LNCaP clone FGC (cell line): ENCODE results near the gene FRMD4A.
"Not testable (repeated sequence)": the region's sequence is repeated elsewhere in the genome, so short reads cannot be mapped to it uniquely, and the experiment has no call there.

Source experiments
- DNase-seq: peaks from one replicate; pipeline ENCODE4 v3.0.0-alpha.2; 2011; ENCODE audit warnings: low read depth
- H3K4me3 ChIP-seq: 2 replicates; pipeline ENCODE4 v1.5.1; 2011; ENCODE audit warnings: mild to moderate bottlenecking, low read depth, low read length, control low read depth
- TF ChIP-seq, protein P1 (sequence below): IDR thresholded peaks from 2 replicates; pipeline ENCODE4 v1.5.1; 2012; ENCODE audit warnings: mild to moderate bottlenecking; ENCODE audit not compliant: control insufficient read depth, insufficient read depth; ENCODE audit errors: extremely low read depth

Gene FRMD4A

DNA sequence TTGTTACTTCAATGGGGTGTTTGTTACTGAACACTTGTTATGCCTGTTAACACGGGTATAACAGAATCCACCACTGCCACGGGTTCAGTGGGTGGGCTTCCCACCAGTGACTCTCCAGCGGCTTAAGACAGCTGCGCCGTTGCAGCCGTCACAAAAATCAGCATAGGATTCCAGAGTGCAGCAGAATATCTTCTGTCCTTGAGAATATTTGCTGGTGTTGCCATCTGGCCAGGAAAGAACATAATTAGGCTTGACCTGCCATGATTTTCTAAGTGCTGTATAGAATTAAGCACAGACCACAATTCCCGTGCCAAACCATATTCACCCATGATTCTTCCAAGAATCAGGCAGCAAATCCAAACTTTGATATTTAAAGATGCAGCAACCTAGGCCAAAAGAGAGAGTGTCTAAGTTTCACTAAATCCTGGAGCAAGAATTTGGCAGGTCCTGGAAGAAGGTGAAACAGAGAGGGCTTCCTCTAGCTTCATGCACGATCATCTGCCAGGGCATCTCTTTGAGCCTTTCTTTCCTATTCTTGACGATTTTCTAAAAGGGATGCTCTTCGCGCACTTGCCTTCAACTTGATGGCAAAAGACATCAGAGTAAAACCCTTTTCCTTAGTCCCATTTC lies 95.0 kb downstream of the FRMD4A start:
- DNase-seq, result no peak
- TF ChIP-seq, protein P1, sequence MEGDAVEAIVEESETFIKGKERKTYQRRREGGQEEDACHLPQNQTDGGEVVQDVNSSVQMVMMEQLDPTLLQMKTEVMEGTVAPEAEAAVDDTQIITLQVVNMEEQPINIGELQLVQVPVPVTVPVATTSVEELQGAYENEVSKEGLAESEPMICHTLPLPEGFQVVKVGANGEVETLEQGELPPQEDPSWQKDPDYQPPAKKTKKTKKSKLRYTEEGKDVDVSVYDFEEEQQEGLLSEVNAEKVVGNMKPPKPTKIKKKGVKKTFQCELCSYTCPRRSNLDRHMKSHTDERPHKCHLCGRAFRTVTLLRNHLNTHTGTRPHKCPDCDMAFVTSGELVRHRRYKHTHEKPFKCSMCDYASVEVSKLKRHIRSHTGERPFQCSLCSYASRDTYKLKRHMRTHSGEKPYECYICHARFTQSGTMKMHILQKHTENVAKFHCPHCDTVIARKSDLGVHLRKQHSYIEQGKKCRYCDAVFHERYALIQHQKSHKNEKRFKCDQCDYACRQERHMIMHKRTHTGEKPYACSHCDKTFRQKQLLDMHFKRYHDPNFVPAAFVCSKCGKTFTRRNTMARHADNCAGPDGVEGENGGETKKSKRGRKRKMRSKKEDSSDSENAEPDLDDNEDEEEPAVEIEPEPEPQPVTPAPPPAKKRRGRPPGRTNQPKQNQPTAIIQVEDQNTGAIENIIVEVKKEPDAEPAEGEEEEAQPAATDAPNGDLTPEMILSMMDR, result no peak
- no peak overlapping the region for H3K4me3 ChIP-seq

DNA sequence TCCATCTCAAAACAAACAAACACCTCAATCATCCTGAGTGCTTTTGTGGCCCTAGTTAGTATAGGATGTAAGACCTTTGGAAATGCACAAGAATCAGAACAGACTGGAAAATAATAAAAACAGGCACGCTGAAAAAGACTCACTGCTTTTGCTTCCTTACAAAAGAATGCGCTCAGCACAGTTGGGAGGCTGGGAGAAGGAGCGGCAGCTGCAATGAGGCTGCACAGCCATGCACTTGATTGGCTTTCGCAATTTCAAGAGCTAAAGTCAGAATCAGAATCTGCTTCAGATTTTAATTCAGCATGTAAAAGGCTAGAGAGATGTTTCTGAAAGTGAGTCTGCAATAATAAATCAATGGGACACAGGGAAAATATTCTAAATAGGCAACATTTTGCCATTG lies 97.2 kb downstream of the FRMD4A start:
- no peak overlapping the region for H3K4me3 ChIP-seq
- no peak for DNase-seq
- TF ChIP-seq, protein P1, result no peak

DNA sequence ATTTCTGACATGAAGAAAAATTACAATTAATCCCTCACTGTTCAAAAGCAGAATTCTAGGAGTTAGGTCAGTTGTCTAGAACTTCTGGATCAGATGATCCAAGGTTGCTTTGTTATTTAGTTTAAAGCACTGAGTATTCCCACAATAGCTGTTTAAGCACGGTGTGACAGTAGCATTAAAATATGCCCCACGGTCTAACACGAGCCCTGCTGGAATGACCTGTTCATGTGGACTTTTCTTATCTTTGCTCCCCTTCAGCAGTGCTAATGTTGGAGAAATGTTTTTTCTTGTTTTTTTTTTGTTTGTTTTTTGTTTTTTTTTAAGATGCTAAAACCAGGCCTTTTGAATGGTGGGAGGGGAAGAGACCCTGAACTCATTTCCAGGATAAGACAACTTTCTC lies 101.9 kb downstream of the FRMD4A start:
- not testable (repeated sequence) for H3K4me3 ChIP-seq, DNase-seq

DNA sequence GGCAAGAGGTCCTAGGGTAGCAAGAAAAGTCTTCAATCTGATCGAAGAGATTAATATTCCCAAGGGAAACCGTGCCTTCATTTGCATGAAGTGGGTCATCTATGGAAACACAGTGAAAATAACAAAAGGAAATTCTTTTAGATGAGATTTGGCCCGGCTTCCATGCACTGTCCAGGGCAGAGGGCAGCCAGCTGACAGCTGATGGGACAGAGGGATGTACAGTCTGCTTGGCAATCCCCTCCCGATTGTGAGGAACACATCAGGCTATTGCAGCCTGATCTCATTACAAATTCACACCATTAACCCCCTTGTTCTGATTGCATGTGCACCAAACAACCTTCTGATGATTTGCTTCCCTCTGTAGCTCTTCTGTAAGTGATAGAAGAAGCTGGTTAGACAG lies 105.3 kb downstream of the FRMD4A start:
- H3K4me3 ChIP-seq, result no peak overlapping the region
- TF ChIP-seq, protein P1, result no peak
- no peak for DNase-seq

DNA sequence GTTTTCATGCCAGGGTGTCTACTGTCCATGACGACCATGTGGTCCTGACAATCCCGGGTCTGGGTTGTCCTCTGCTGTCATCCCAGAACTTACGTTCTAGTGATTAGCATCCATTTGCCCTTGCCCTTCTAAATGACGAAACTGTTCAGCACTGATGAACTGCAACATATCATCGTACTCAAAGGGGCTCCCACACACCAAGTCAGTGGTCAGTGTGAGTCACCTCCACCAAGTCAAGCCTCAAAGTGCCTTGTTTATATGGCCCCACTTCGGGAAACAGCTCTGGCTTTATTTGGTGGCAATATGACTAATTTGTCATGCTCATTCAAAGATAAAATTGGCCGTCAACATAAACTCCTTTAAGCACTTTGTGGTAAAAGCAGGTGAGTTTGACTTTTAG lies 110.7 kb downstream of the FRMD4A start:
- DNase-seq, result no peak
- no peak overlapping the region for H3K4me3 ChIP-seq
- TF ChIP-seq, protein P1, result no peak

DNA sequence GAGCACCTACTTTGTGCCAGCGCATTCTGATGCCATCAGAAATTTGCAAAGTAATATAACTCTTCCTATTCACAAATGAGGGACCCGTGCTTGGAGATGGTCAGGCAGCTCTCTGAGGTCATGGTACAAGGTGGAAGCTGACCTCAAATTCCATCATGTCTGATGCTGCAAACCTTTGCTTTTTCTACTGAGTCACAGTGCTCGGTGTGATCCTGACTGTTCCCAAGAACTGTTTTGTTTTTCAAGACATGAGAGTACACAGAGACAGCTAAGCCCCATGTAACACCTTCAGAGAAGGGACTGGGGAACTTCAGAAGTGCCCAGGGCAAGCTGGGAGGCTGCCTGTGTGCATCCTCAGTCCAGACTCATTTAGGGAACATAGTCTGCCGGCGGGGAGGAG lies 111.3 kb downstream of the FRMD4A start:
- H3K4me3 ChIP-seq, result no peak overlapping the region
- TF ChIP-seq, protein P1, result no peak
- no peak for DNase-seq

DNA sequence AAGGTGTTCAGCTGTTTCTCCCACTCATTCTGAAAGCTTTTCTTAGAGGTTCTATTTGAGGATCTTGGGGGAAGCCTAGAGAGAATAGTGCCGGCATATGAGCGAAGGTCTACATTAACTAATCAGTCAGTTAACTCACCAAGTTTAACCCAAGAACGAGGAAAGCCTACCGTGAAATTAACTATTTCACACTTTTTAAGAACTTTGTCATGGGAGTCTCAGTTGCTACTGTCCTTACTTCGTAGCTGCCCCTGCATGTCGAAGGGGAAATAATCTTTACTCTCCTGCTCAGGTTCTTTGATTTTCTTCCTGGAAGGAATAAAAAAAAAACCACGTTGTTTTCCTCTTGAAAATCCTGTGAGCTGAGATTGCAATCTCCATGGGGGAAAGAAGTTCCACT lies 115.1 kb downstream of the FRMD4A start:
- no peak for DNase-seq
- TF ChIP-seq, protein P1, result no peak
- H3K4me3 ChIP-seq, result no peak overlapping the region

DNA sequence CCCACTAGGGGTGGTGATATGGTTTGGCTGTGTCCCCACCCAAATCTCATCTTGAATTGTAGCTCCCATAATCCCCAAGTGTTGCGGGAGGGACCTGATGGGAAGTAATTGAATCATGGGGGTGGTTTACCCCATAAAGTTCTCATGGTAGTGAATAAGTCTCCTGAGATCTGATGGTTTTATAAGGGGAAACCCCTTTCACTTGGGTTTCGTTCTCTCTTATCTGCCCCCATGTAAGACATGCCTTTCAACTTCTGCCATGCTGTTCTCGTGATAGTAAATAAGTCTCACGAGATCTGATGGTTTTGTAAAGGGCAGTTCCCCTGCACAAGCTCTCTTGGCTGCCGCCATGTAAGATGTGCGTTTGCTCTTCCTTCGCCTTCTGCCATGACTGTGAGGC lies 117.0 kb downstream of the FRMD4A start:
- not testable (repeated sequence) for DNase-seq, H3K4me3 ChIP-seq
